GM12892 (cell line): ENCODE results near the gene RASD1.

Experiments used
- POLR2A ChIP-seq: IDR thresholded peaks from 2 replicates; pipeline ENCODE4 v1.6.1; 2011; ENCODE audit warnings: low read depth, low read length, control low read depth
- POLR2AphosphoS5 ChIP-seq: IDR thresholded peaks from 2 replicates; pipeline ENCODE4 v1.6.1; 2011; ENCODE audit warnings: low read depth, low read length, control low read depth

DNA sequence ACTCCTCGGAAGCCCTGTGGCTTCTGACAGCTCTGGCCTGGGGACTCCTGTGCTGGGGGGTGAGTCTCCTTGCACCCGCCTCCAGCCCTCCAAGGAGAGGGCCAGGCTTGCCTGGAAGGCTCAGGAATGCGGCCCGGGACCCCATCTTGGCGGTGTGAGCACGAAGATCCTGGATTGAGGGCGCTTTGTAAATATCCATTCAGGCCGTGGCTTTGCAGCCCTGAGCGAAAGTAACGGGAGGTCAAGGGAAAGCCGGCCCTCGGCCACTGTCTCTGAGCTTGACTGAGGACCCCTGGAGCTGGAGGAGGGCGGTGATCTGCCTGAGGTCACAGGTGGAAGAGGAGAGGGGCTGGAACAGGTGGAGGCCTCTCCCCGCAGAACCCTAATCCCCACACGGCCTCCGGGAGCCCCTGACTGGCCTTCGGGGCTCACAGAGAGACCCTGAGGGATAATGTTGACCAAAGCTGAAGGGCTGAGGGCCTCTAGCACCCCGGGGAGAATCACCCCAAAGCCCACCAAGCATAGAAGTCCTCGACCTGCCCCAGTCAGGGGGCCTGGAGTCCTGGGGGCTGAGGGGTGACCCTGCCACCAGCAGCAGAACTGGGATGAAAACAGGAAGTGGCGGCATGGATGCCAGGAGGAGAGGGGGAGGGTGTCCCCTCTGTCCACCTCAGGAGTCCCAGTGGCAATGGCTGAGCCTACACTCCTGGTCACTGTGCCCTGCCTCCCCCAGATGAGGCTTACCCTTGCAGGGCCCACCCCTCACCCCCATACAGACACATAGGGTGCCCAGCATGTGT is 8.3 kb upstream of the RASD1 start:
- TF ChIP-seq POLR2A = no peak
- TF ChIP-seq POLR2AphosphoS5 = no peak
